ENCODE results near the gene ENSA.
"Not testable (repeated sequence)": the region's sequence is repeated elsewhere in the genome, so short reads cannot be mapped to it uniquely, and the experiment has no call there.

The ENSA gene

GRCh38 chr1:150575072-150575489, 54.3 kb downstream of the ENSA start:
- Histone ChIP-seq H4K20me1 (ENCODE audit: low read depth, low read length) (peaks cover 52% of the 10 kb centered on the region), H3K4me2 (ENCODE audit: low read depth, low read length, poor library complexity, severe bottlenecking) (peak overlapping the region; percentile 81), H3K27me3 (ENCODE audit: low read length) (no peaks in the 10 kb centered on the region), H2AFZ (ENCODE audit: low read depth, low read length, severe bottlenecking) (no peak overlapping the region), H3K9me2 (replicated peaks; ENCODE audit: insufficient read depth, low read length) (no peaks in the 10 kb centered on the region), H3K9me3 (ENCODE audit: insufficient read depth, low read length) (no peaks in the 10 kb centered on the region), H3K9ac (ENCODE audit: low read length) (peak overlapping the region; percentile 99), H3F3A (ENCODE audit: insufficient read depth) (peaks cover 77% of the 10 kb centered on the region), H3K36me3 (ENCODE audit: low read length) (peaks cover 60% of the 10 kb centered on the region), H3K4me3 (ENCODE audit: insufficient read depth, low read length, poor library complexity, severe bottlenecking) (peak overlapping the region; percentile 96), H3K79me2 (ENCODE audit: insufficient read depth, low read length) (peaks cover 76% of the 10 kb centered on the region), H3K27ac (ENCODE audit: low read depth, low read length) (peak overlapping the region; percentile 91)
- TF ChIP-seq CTCF (IDR thresholded peaks at IDR 0.05; ENCODE audit: insufficient read depth, low read length, poor library complexity, severe bottlenecking) (no peak), EZH2phosphoT487 (conservative IDR thresholded peaks at IDR 0.05; ENCODE audit: low read length) (no peak)

DNA sequence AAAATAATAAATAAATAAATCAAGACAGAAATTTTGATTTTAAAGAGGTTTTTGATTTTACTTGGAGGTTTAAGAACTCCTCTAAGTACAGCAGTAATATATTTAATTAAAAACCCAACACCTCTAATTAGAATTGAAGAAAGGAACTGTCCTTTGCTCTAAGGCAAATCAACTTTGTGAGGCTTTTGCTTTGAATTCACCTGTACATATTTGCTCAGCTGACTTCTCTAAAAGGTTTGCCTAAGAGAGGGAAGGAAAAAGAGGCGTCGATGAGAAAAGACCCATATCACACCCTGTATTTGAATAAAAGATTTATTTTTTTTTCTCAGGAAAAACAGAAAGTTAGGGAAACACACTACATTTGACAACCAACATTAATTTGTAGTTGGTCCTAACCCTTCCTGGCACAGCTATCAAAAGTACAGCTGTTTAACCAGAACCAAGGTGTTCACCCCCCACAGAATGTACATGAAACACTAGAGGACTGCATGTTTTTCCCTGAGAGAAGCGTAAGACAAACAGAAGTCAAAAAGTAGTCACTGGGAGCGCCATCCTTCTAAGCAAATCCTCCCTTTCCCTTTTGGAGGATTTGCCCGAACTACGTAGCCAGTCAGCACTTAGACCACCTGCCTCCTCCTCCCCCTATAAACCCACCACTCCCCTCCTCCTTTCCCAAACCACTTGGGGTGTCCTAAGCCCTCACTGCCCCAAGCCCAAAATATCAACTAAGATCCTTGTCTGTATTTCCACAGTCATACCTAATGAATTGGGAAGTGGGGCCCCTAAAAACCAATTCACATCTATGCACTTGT, 54.9 kb downstream of the ENSA start:
- H3K36me3 ChIP-seq (ENCODE audit: low read length): peaks cover 60% of the 10 kb centered on the region
- H2AFZ ChIP-seq (ENCODE audit: low read depth, low read length, severe bottlenecking): no peak overlapping the region
- H3K27ac ChIP-seq (ENCODE audit: low read depth, low read length): peak overlapping the region; percentile 91
- peak overlapping the region; percentile 99 for H3K9ac ChIP-seq (ENCODE audit: low read length)
- peaks cover 83% of the 10 kb centered on the region for H3F3A ChIP-seq (ENCODE audit: insufficient read depth)
- peaks cover 52% of the 10 kb centered on the region for H4K20me1 ChIP-seq (ENCODE audit: low read depth, low read length)
- TF ChIP-seq EZH2phosphoT487 (conservative IDR thresholded peaks at IDR 0.05; ENCODE audit: low read length) (no peak), CTCF (IDR thresholded peaks at IDR 0.05; ENCODE audit: insufficient read depth, low read length, poor library complexity, severe bottlenecking) (no peak)
- H3K27me3 ChIP-seq (ENCODE audit: low read length): no peaks in the 10 kb centered on the region
- peak overlapping the region; percentile 81 for H3K4me2 ChIP-seq (ENCODE audit: low read depth, low read length, poor library complexity, severe bottlenecking)
- peak overlapping the region; percentile 96 for H3K4me3 ChIP-seq (ENCODE audit: insufficient read depth, low read length, poor library complexity, severe bottlenecking)
- no peaks in the 10 kb centered on the region for H3K9me2 ChIP-seq (replicated peaks; ENCODE audit: insufficient read depth, low read length)
- peaks cover 71% of the 10 kb centered on the region for H3K79me2 ChIP-seq (ENCODE audit: insufficient read depth, low read length)
- H3K9me3 ChIP-seq (ENCODE audit: insufficient read depth, low read length): no peaks in the 10 kb centered on the region

DNA sequence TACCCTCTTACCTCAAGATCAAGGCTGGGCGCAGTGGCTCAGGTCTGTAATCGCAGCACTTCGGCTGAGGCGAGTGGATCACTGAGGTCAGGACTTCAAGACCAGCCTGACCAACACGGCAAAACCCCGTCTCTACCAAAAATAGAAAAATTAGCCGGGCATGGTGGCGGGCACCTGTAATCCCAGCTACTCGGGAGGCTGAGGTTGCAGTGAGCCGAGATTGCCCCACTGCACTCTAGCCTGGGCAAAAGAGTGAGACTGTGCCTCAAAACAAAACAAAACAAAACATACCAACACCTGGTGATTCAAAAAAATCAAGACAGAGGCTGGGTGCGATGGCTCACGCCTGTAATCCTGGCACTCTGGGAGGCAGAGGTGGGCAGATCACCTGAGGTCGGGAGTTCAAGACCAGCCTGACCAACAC, 55.8 kb downstream of the ENSA start:
- Histone ChIP-seq H4K20me1 (ENCODE audit: low read depth, low read length) (peaks cover 49% of the 10 kb centered on the region), H3K27ac (ENCODE audit: low read depth, low read length) (peak overlapping the region; percentile 91), H3F3A (ENCODE audit: insufficient read depth) (peaks cover 88% of the 10 kb centered on the region), H3K36me3 (ENCODE audit: low read length) (peaks cover 56% of the 10 kb centered on the region), H3K79me2 (ENCODE audit: insufficient read depth, low read length) (peaks cover 63% of the 10 kb centered on the region), H3K4me2 (ENCODE audit: low read depth, low read length, poor library complexity, severe bottlenecking) (peak overlapping the region; percentile 81)
- not testable (repeated sequence) for H2AFZ ChIP-seq (ENCODE audit: low read depth, low read length, severe bottlenecking); H3K27me3 ChIP-seq (ENCODE audit: low read length); H3K9me3 ChIP-seq (ENCODE audit: insufficient read depth, low read length); H3K4me3 ChIP-seq (ENCODE audit: insufficient read depth, low read length, poor library complexity, severe bottlenecking); H3K9me2 ChIP-seq (replicated peaks; ENCODE audit: insufficient read depth, low read length); H3K9ac ChIP-seq (ENCODE audit: low read length)
